NCI-H748 (cell line): Measurements from ENCODE around the gene TMEM266.
"Not testable (repeated sequence)": the region's sequence is repeated elsewhere in the genome, so short reads cannot be mapped to it uniquely, and the experiment has no call there.

Experiments used
- DNase-seq: peaks from one replicate; lab custom pipeline; 2025; ENCODE audit not compliant: unreplicated experiment; lab: John Stamatoyannopoulos, UW

TMEM266 gene, protein sequence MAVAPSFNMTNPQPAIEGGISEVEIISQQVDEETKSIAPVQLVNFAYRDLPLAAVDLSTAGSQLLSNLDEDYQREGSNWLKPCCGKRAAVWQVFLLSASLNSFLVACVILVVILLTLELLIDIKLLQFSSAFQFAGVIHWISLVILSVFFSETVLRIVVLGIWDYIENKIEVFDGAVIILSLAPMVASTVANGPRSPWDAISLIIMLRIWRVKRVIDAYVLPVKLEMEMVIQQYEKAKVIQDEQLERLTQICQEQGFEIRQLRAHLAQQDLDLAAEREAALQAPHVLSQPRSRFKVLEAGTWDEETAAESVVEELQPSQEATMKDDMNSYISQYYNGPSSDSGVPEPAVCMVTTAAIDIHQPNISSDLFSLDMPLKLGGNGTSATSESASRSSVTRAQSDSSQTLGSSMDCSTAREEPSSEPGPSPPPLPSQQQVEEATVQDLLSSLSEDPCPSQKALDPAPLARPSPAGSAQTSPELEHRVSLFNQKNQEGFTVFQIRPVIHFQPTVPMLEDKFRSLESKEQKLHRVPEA

DNA sequence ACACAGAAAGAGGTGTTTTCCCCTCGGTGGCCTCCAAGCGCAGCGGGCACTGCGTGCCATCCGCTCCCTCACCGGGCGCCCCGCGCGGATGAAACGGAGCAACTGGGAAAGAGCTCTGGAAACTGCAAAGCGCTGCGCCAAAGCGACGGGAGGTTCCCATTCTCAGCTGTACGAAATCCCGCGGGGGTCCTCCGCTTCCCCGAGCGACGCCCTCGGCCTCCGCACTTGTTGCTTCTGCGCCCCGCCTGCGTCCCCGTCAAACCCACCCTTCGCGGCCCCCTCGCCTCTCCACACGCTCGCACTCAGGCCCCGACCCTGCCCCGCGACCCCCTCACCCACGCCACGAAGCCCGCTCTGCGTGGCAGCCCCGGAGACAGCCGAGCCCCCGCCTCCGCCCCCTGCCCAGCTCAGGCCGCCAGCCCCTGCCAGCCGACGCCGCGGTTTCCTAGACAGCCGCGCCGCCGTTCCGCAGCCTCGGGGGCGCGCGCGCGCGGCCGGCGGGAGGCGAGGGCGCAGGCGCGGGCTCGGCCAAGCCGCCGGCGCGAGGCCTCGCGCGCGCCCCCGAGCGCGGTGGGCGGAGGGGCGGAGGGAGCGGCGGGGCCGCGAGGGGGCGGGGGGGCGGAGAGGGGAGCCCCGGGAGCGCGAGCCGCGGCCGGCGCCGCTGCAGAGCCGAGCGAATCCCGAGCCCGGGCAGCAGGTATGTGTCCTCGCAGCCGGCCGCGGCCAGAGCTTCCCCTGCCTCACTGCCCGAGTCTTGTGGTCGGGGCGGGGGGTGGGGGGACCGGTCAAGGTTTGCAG lies at the start of gene TMEM266:
TSS of gene TMEM266 (plus strand) at position 666 of the 798 bp plus-strand sequence. CDS start 74,279 bp downstream, outside the sequence.
- peak; percentile 80 for DNase-seq

GRCh38 chr15:76010613-76011012 lies 49.2 kb upstream of the TMEM266 start:
- DNase-seq: no peak

DNA sequence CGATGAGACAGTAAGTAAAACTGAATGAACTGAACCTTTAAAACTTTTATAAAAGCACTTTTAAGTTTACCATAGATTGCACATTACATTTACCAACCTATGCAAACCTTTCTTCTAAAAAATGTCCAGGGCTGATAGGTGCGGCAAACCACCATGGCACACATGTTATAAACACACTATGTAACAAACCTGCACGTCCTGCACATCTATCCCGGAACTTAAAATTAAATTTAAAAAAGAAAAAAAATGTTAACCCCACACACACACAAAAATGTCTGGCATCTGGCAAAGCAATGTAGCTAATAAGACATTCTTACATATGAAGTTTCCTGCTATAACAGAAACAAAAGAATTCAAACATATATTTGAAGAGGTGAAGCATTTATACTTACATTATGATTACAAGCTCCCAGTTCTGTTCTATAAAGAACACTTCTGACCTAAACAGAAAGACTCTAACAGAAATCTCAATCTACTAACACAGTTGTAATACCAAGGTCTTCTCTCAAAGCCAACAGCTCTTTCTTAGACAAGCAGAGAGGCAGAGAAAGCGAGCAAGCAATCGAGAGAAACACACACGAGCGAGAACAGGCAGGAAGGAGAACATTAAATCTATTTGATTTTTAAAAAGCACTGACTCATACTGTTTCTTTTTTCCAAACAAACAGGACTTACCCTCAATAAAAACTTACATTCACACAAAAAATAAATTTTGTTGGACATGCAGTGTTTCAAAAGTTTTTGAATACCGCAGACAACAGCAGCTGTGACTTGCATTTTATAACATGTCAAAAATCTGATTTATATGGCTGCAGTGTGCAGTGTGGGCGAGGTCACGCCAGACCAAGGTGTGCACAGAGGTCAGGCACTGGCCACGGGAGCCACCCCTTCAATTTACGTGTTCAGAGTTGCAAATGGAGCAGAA lies 47.9 kb upstream of the TMEM266 start, which contains the start of gene NRG4:
TSS of gene NRG4 (minus strand) at position 798 of the 925 bp plus-strand sequence. CDS start 1,194 bp downstream, outside the sequence.
- DNase-seq: peak; percentile 4

- not testable (repeated sequence) for DNase-seq
Measured at GRCh38 chr15:76013470-76013869, 46.3 kb upstream of the TMEM266 start.

DNA sequence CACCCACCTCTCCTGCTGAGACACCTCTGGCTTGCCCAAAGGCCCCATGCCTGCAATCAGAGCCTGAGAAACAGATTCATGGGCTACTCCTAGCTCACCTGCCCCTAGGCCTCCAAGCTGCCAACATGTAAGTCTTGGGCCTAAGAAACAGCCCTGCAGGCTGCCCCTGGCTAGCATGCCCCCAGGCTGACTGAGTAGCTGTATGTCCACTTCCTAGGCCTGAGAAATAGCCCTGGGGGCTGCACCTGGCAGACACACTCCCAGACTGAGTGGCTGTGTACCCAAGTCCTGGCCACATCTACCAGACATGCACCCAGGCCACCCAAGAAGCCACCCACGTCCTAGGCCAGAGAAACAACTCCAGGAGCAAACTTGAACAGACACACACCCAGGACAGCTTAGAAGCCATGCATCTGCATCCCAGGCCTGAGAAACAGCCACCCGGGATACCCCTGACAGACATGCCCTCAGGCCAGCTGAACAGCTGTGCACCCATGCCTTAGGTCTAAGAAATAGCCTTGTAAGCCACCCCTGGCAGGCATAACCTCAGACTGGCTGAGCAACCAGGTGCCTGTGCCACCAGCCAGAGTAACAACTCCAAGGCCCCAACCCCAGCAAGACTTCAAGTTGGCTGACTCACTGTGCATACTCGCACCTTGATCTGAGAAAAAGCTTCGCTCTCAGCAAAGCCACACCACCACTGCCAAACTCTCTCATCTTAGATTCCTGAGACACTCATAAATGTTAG lies 35.6 kb upstream of the TMEM266 start:
- no peak for DNase-seq

- no peak for DNase-seq
Measured at GRCh38 chr15:76032046-76032445, 27.7 kb upstream of the TMEM266 start.

GRCh38 chr15:76033438-76033837 lies 26.3 kb upstream of the TMEM266 start:
- no peak for DNase-seq

GRCh38 chr15:76034111-76034510 lies 25.7 kb upstream of the TMEM266 start:
- DNase-seq: no peak

DNA sequence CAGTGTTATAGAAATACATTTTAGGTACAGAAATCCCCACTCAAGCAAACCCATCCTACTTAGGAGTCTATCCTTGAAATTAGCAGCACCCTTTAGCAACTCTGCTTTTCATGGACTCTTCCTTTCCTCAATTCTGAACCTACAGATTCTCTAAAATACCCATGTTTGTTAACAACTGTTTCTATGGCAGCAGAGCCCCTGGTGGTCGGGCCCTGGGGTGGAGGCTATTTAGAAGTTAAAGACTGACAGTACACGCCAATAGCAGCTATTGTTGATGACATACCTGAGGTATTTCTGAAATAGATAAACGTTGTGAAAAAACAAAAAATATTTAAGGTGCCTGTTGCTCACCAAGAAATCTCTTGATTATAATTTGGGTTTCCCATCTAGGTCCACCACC lies 24.2 kb upstream of the TMEM266 start:
- DNase-seq: no peak

DNA sequence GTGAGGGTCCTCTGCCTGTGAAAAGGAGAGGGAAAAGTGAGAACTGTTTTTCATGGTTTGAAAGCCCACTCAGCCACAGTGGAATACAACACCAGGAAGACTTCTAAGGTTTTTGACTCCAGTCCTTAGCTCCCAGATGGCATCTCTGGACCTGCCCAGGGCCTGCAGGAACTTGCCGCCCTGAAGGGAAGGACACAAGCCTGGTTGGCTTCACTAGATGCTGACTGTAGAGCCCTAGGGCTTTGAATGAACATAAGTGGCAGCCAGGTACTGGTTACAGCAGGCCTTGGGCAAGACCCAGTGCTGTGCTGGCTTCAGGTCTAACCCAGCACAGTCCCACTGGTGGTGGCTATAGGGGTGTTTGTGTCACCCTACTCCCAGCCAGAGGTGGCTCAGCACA lies 21.3 kb upstream of the TMEM266 start:
- DNase-seq: no peak

DNA sequence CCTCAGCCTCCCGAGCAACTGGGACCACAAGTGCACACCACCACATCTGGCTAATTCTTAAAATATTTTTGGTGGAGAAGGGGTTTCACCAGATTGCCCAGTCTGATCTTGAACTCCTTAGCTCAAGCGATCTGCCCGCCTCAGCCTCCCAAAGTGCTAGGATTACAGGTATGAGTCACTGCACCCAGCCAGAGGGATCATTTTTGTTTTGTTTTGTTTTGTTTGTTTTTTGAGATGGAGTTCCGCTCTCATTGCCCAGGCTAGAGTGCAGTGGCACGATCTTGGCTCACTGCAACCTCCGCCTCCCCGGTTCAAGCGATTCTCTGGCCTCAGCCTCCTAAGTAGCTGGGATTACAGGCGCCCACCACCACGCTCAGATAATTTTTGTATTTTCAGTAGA lies 5.6 kb upstream of the TMEM266 start:
- DNase-seq: not testable (repeated sequence)

DNA sequence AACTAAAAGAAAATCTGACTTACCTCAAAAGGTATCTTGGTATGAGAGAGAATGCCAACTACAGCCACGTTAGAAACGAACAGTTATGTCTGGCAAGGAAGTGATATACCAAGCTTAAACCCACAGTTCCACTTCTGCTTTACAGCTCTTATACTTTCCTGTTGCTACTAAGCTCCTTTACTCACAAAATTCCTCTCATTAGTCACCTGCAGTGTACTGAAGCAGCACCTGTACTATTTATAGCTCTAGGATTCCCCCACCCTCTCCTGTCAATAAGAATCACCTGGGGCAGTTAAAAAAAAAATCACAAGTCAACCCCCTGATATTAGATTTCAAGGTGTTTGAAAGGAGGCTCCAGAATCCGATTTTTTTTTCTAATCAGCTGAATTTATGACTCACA lies 2.9 kb upstream of the TMEM266 start:
- peak; percentile 2 for DNase-seq

DNA sequence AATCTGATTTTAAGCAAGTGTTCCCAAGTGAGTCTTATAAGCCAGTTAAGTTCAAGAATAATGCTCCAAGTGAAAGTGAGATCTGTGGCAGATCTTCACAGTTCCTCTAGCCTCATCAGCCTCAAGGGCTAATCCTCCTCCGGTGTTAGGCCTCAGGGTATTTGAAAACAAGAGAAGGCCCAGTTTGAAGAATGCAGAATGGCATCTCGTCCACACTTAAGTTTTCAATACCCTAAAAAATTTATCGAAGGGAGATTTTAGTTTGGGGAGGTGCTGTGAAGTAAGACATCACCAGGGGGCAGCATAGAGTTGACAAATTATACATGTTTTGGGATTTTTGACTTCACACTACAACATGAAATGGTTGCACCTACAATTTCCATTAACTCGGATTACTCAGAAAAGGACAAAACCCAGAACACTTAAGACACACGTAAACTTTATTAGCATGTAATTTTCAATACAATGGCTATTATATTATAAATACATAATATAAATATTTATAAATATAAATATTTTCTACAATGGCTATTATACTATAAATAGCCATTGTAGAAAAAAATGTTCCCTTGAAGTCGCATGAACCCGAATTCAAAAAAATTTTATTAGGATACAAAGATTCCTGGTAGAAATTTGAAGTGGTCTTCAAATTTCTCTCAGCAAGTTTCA lies 2.3 kb upstream of the TMEM266 start:
- DNase-seq: peak; percentile 31

- peak; percentile 70 for DNase-seq
Measured at GRCh38 chr15:76058714-76059319, 968 bp upstream of the TMEM266 start.

DNA sequence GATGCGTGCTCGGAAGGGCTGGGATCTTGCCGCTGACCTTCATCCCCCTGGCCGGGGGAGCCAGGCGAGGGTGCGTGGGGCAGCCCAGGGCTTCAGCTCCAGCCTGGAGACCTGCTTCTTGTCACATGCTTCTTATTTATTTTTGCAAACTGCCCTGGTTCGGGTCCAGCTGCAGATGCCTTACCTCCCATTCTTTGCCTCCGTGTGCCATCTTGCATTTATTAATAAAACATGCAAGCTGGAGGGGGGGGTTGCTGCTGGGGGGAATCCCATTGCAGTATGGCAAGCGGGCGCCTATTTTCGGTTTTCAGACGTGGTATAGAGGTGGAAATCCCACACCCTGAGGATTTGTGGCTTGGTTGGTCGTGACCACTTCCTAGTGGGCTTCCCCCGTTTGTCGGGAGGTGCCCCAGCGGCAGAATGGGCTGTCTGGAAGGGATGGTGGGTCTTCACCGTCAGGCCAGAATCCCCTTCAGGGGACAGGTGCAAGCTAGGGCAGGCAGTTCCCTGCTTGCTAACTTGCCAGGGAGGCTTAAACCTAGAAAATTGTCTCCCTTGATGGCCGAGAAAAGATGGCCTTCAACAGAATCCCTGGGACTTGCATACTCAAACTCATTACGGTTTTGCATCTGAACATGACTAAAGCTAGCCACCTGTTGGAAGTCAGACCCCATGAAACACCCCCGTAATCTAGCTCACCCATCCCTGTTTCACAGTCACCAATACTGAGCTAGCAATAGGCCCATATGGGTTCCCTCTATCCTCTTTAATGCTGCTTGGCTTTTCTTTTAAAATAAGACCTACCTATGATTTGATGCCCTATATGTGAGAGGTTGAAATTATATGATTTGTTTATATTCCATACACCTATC lies 569 bp downstream of the TMEM266 start:
- DNase-seq: no peak

- no peak for DNase-seq
Measured at GRCh38 chr15:76061700-76062099, 1.9 kb downstream of the TMEM266 start.

DNA sequence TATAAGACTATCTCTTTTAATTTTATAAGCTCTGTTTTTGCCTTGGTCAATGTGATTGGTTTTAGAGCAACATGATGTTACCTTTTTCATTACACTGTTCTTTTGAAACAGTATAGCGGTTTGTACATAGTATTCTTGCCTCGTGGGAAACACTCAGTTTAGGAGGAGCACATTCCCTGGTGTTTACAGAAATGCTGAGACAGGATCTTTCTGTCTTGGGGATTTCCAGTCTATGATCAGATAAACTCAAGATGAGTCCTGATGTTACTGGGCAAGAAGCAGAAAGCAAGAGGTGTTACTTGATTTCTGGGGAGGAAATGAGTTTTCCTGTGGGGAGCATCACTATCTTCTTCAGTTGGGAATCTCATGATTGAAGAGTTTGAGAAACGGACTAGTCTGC lies 2.5 kb downstream of the TMEM266 start:
- no peak for DNase-seq

GRCh38 chr15:76064375-76064774 lies 4.6 kb downstream of the TMEM266 start:
- no peak for DNase-seq
